Ovary (tissue), 9 donors: ENCODE data around the gene SLC6A15. TPM values are rescaled to one million over a fixed set of nuclear protein-coding genes. Genes with fewer than 3 reads are reported as not detected.

Experiments
- DNase-seq, 5 donors: peaks; one replicate each; pipeline ENCODE4 v3.0.0-alpha.2; 2019 to 2020
- H3K27ac ChIP-seq, 2 donors: fragments of 200-600 bp; one replicate each; pipeline versions ENCODE4 v1.5.1 to v1.8.0; 2019 to 2022
- H3K27me3 ChIP-seq: fragments of 200-600 bp; one replicate; pipeline ENCODE4 v1.8.0; 2022
- H3K36me3 ChIP-seq: fragments of 200-600 bp; sonication (generic); one replicate; pipeline ENCODE4 v1.5.1; 2019
- H3K4me1 ChIP-seq: one replicate; pipeline ENCODE4 v1.8.1; 2013; ENCODE audit warnings: mild to moderate bottlenecking, moderate library complexity; ENCODE audit not compliant: insufficient read depth
- H3K4me3 ChIP-seq: fragments of 200-600 bp; sonication (generic); one replicate; pipeline ENCODE4 v1.5.1; 2017
- H3K9me3 ChIP-seq, 2 donors: fragments of 200-600 bp in 1 of 2; sonication (generic) in 1 of 2; one replicate each; pipeline versions ENCODE4 v1.5.1 to v1.8.1; 2013 to 2019; ENCODE audit warnings: mild to moderate bottlenecking in 1 of 2, moderate library complexity in 1 of 2
- EP300 ChIP-seq: sonication (generic); formaldehyde crosslinking; IDR thresholded peaks from one replicate; pipeline ENCODE4 v1.6.1; 2017; ENCODE audit warnings: antibody characterized with exemption
- POLR2A ChIP-seq: fragments of 450-650 bp; IDR thresholded peaks from one replicate; pipeline ENCODE4 v1.6.1; 2017; ENCODE audit warnings: antibody characterized with exemption, mild to moderate bottlenecking, moderate library complexity
- WGBS, 3 donors: extraction: QIAGEN DNeasy Blood & Tissue Kit in 1 of 3; methylation state at CpG; one replicate each; pipeline versions ENCODE4 v1.1.5 to v1.1.7; 2013 to 2017; 5-methylcytosine and 5-hydroxymethylcytosine counted together
- intact Hi-C, 4 donors: fragments of 100-400 bp; cut with DNase I; formaldehyde crosslinking; loops; one replicate each; pipeline versions ENCODE4 v1.11.0 to v1.15.1; 2022 to 2023
- polyA plus RNA-seq, 2 donors: library from polyadenylated mRNA; stranded (reverse); fragments of 200-250 nt in 1 of 2; fragments of 350-450 nt in 1 of 2; fragmentation: Illumina TruSeq in 1 of 2; extraction: RNeasy Lipid Tissue Mini Kit (QIAGEN cat#74804) in 1 of 2; gene quantifications; one replicate each; pipeline ENCODE4 v1.2.3, GENCODE V29; 2013 to 2014
- total RNA-seq, 7 donors: library from RNA; depleted of rRNA in 2 of 7; stranded (reverse); fragments of >200 nt in 2 of 7; fragmentation: NEBNext Ultra II Directional in 3 of 7; extraction: Animal tissue kit (Norgen Biotek cat#: 25700) in 3 of 7; gene quantifications; one replicate each; pipeline versions ENCODE4 v1.1.0 to v1.2.4, GENCODE V29; 2016 to 2023
- TF ChIP-seq, protein P1 (sequence below), 3 donors: fragments of 450-650 bp in 2 of 3; fragments of 200-600 bp in 1 of 3; IDR thresholded peaks; one replicate each; pipeline versions ENCODE4 v1.5.1 to v1.8.0; 2016 to 2022; ENCODE audit warnings: antibody characterized with exemption in 3 of 3, mild to moderate bottlenecking in 1 of 3
- donor health status: DM: no; HTN: no; CAD: no; lungs with moderate emphysema.
- donor health status: DM: no; HTN: no; CAD: no.
- donor health status: Bipolar disorder and iron deficiency.
- donor health status: DM: yes; HTN: yes; CAD: no.
- donor health status: DM: no; HTN: no; CAD: no.
- donor health status: DM: yes; HTN: yes; CAD: no.

SLC6A15 gene
- total and polyA plus RNA-seq, 9 donors: 0.02 to 1.8 (median 0.37) TPM

DNA sequence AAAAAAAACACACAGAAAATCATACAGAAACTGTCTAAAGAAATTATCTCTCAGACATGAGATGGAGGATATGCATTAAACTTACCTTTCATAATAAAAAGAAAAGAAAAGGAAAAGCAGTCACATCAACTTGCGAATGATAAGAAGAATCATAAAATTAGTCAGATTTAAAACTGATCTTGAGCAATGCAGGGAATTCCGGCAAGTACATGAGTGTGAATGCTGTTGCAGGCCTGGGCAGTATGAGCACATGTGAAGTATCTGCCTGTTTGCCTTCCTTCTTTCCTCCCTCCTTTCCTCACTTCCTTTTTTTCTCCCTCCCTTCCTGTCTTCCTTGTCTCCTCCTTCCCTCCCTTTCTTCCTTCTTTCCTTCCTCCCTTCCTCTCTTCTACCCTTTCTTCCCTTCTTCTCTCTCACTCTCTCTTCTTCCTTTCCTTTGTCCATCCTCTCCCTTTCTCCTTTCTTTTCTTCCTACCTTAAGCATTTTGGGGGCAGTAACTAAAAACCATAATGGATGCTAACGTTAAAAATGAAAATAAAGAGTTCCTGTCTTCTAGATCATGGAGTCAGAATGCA, 38.5 kb upstream of the SLC6A15 start:
- intact Hi-C loops: no loop called here
- no peaks in the 10 kb centered on the region for H3K4me1 ChIP-seq
- no peaks in the 10 kb centered on the region for H3K9me3 ChIP-seq
- no peaks in the 10 kb centered on the region for H3K27me3 ChIP-seq
- no peak overlapping the region for H3K27ac ChIP-seq
- no peak overlapping the region for H3K4me3 ChIP-seq
- TF ChIP-seq, protein P1, sequence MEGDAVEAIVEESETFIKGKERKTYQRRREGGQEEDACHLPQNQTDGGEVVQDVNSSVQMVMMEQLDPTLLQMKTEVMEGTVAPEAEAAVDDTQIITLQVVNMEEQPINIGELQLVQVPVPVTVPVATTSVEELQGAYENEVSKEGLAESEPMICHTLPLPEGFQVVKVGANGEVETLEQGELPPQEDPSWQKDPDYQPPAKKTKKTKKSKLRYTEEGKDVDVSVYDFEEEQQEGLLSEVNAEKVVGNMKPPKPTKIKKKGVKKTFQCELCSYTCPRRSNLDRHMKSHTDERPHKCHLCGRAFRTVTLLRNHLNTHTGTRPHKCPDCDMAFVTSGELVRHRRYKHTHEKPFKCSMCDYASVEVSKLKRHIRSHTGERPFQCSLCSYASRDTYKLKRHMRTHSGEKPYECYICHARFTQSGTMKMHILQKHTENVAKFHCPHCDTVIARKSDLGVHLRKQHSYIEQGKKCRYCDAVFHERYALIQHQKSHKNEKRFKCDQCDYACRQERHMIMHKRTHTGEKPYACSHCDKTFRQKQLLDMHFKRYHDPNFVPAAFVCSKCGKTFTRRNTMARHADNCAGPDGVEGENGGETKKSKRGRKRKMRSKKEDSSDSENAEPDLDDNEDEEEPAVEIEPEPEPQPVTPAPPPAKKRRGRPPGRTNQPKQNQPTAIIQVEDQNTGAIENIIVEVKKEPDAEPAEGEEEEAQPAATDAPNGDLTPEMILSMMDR (IDR thresholded peaks at IDR 0.05): no peak
- TF ChIP-seq POLR2A (no peak), EP300 (no peak)
- no peak for DNase-seq
- no peaks in the 10 kb centered on the region for H3K36me3 ChIP-seq
- WGBS, 3 donors: 69 to 81% (median 80%) methylated on average over 3 of the region's 3 CpGs

GRCh38 chr12:84946753-84947152, 34.2 kb upstream of the SLC6A15 start:
- no peak for TF ChIP-seq POLR2A
- TF ChIP-seq, protein P1 (IDR thresholded peaks at IDR 0.05): no peak
- no peak for TF ChIP-seq EP300
- H3K4me3 ChIP-seq: no peak overlapping the region
- intact Hi-C loops: no loop called here

DNA sequence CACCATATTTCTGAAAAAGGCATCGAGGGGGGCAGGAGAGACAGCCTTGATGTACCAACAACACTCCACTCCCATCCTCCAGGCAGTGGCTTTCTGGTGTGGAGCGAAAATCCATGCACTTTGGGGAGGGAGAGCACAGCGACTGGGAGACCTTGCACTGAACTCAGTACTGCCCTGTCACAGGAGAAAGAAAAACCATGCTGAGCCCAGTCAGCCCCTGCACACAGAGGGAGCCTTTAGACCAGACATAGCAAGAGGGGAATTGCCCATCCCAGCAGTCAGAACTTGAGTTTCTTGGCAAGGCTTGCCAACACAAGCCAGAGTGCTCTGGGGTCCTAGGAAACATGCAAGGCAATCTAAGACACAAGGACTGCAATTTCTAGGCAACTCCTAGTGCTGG, 24.8 kb upstream of the SLC6A15 start:
- Histone ChIP-seq H3K36me3 (no peaks in the 10 kb centered on the region), H3K27ac (no peak overlapping the region), H3K4me3 (no peak overlapping the region), H3K27me3 (no peaks in the 10 kb centered on the region), H3K9me3 (no peaks in the 10 kb centered on the region), H3K4me1 (no peaks in the 10 kb centered on the region)
- no peak for DNase-seq
- TF ChIP-seq POLR2A (no peak), EP300 (no peak)
- TF ChIP-seq, protein P1 (IDR thresholded peaks at IDR 0.05): no peak
- intact Hi-C loops: no loop called here
- WGBS, 3 donors: 60 to 79% (median 61%) methylated on average over 3 of the region's 3 CpGs

More at GRCh38 chr12:84946753-84947152, 34.2 kb upstream of the SLC6A15 start:
- Histone ChIP-seq H3K36me3 (no peaks in the 10 kb centered on the region), H3K9me3 (no peaks in the 10 kb centered on the region), H3K27ac (no peak overlapping the region), H3K4me1 (no peaks in the 10 kb centered on the region), H3K27me3 (no peaks in the 10 kb centered on the region)
- DNase-seq: no peak
- WGBS, 3 donors: 56 to 64% (median 63%) methylated on average over 2 of the region's 2 CpGs

DNA sequence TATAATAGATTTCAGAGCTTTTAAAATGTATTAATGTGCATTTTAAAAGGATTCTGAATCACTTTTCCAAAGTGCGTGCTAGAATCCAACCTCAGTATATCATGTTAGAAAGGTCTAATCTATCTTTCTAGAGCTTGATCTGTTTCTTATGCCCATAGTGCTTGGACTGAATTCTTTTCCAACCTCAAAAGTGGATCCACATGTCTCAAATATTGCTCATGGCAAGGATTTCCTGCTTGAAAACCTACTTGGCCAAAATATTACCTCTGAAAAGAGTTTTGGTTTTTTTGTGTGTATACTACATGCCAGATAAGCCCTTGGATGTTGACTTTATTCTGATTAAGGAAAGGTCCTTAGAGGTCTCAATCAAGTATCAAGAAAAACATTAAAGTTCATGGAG, 16.9 kb upstream of the SLC6A15 start:
- TF ChIP-seq POLR2A: no peak
- no peak for TF ChIP-seq EP300
- TF ChIP-seq, protein P1 (IDR thresholded peaks at IDR 0.05): no peak
- no peak for DNase-seq
- no peak overlapping the region for H3K4me3 ChIP-seq
- no peaks in the 10 kb centered on the region for H3K4me1 ChIP-seq
- WGBS, 3 donors: 92 to 93% (median 93%) methylated on average over 1 of the region's 1 CpG
- H3K9me3 ChIP-seq: no peaks in the 10 kb centered on the region
- no peaks in the 10 kb centered on the region for H3K36me3 ChIP-seq
- no peaks in the 10 kb centered on the region for H3K27me3 ChIP-seq
- intact Hi-C loops: no loop called here
- no peak overlapping the region for H3K27ac ChIP-seq
